Neutrophil (primary cell): ENCODE data around the gene CEP290.
"Not testable (repeated sequence)": the region's sequence is repeated elsewhere in the genome, so short reads cannot be mapped to it uniquely, and the experiment has no call there.

ENCODE experiments used
- H3K27ac ChIP-seq: fragments of 200-600 bp; sonication (generic); 2 replicates; pipeline ENCODE4 v1.5.1; 2016; ENCODE audit warnings: mild to moderate bottlenecking, moderate library complexity
- H3K27me3 ChIP-seq: fragments of 200-600 bp; sonication (generic); 2 replicates; pipeline ENCODE4 v1.6.0; 2016; ENCODE audit warnings: mild to moderate bottlenecking
- H3K36me3 ChIP-seq: fragments of 200-600 bp; sonication (generic); 2 replicates; pipeline ENCODE4 v1.5.1; 2017
- H3K4me1 ChIP-seq, 2 experiments: fragments of 200-600 bp in 1 of 2; sonication (generic) in 1 of 2; 1 replicate in 1 of 2; 2 replicates in 1 of 2; pipeline versions ENCODE4 v1.5.1 to v1.6.1; 2013 to 2016; ENCODE audit warnings: low read depth in 1 of 2, low read length in 1 of 2, mild to moderate bottlenecking in 1 of 2, moderate library complexity in 1 of 2; ENCODE audit not compliant: control insufficient read depth in 1 of 2, insufficient read depth in 1 of 2
- H3K4me3 ChIP-seq, 2 experiments: fragments of 200-600 bp in 1 of 2; sonication (generic) in 1 of 2; 1 replicate in 1 of 2; 2 replicates in 1 of 2; pipeline ENCODE4 v1.5.1; 2013 to 2016; ENCODE audit warnings: low read depth in 1 of 2, low read length in 1 of 2, mild to moderate bottlenecking in 1 of 2, moderate library complexity in 1 of 2
- H3K9me3 ChIP-seq: fragments of 200-600 bp; sonication (generic); 2 replicates; pipeline ENCODE4 v1.5.1; 2016
- CTCF ChIP-seq: fragments of 200-600 bp; sonication (generic); IDR thresholded peaks from 2 replicates; pipeline ENCODE4 v1.5.1; 2016; ENCODE audit warnings: antibody characterized with exemption

Gene CEP290

DNA sequence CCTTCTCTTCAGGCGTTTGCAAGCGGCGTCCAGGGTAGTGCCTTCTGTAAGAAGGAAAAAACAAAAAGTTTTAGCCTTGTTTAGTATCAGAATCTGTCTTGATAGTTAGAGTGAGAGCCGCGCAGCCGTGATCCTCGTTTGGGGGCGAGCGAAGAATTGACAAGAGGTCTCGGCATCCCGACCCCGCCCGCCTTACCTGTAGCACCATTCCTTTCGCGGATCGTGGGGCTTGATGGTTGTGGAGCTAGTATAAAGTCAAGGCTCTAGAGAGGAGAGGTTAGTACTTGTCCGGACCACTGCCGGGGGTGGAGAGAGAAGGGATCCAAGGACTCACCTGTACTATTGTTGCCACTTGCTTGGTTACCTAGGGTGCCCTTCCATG, 713 bp upstream of the CEP290 start:
- Histone ChIP-seq H3K4me3 (peak overlapping the region; percentile 63 to 83), H3K4me1 (peaks cover 12 to 17% of the 10 kb centered on the region in 2 experiments), H3K27me3 (no peaks in the 10 kb centered on the region), H3K36me3 (no peaks in the 10 kb centered on the region), H3K27ac (peak overlapping the region; percentile 64), H3K9me3 (no peaks in the 10 kb centered on the region)
- no peak for TF ChIP-seq CTCF

- H3K36me3 ChIP-seq: no peaks in the 10 kb centered on the region
- H3K4me1 ChIP-seq: peaks cover 12 to 17% of the 10 kb centered on the region in 2 experiments
- H3K27ac ChIP-seq: no peak overlapping the region
- no peaks in the 10 kb centered on the region for H3K9me3 ChIP-seq
- TF ChIP-seq CTCF: no peak
- H3K4me3 ChIP-seq: peak overlapping the region; percentile 63 to 83
- no peaks in the 10 kb centered on the region for H3K27me3 ChIP-seq
These were observed 489 bp downstream of the CEP290 start for GRCh38 chr12:88141425-88141773.

- H3K27me3 ChIP-seq, H3K36me3 ChIP-seq, H3K9me3 ChIP-seq, H3K27ac ChIP-seq, H3K4me3 ChIP-seq: not testable (repeated sequence)
- peaks cover 12 to 17% of the 10 kb centered on the region in 2 experiments for H3K4me1 ChIP-seq
These were observed 2.2 kb downstream of the CEP290 start for GRCh38 chr12:88139711-88140110.

DNA sequence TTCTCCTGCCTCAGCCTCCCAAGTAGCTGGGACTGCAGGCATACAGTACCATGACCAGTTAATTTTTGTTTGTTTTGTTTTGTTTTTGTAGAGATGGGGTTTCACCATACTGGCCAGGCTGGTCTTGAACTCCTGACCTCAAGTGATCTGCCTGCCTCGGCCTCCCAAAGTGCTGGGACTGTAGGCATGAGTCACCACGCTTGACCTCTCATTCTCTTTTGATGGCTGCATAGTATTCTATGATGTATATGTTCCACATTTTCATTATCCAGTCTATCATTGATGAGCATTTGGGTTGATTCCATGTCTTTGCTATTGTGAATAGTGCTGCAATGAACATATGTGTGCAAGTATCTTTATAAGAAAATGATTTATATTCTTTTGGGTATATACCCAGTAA, 8.7 kb downstream of the CEP290 start:
- H3K27me3 ChIP-seq, H3K9me3 ChIP-seq, H3K4me3 ChIP-seq, H3K4me1 ChIP-seq, H3K27ac ChIP-seq, H3K36me3 ChIP-seq: not testable (repeated sequence)

DNA sequence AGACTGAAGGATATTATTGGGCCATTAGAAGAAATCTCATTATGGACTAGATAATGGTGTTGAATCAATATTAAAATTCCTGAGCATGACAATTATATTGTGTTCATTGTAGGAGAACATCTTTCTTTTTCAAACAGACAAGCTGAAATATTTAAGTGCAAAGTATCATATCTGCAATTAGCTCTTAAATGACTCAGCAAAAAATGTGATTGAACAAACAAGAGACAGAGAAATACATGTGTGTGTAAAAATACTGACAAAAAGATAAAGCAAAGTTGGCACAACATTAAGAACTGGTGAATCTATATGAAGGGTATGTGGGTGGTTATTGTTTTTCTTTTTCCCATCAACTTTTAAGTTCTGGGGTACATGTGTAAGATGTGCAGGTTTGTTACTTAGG, 9.5 kb downstream of the CEP290 start:
- Histone ChIP-seq H3K36me3 (no peaks in the 10 kb centered on the region), H3K27me3 (no peaks in the 10 kb centered on the region), H3K27ac (no peak overlapping the region), H3K4me1 (no peaks in the 10 kb centered on the region), H3K4me3 (no peak overlapping the region), H3K9me3 (no peaks in the 10 kb centered on the region)
- TF ChIP-seq CTCF: no peak

- Histone ChIP-seq H3K9me3 (no peaks in the 10 kb centered on the region), H3K27ac (no peak overlapping the region), H3K27me3 (no peaks in the 10 kb centered on the region), H3K4me3 (no peak overlapping the region), H3K36me3 (no peaks in the 10 kb centered on the region), H3K4me1 (no peaks in the 10 kb centered on the region)
- no peak for TF ChIP-seq CTCF
These were observed 14.0 kb downstream of the CEP290 start for GRCh38 chr12:88127855-88128254.

DNA sequence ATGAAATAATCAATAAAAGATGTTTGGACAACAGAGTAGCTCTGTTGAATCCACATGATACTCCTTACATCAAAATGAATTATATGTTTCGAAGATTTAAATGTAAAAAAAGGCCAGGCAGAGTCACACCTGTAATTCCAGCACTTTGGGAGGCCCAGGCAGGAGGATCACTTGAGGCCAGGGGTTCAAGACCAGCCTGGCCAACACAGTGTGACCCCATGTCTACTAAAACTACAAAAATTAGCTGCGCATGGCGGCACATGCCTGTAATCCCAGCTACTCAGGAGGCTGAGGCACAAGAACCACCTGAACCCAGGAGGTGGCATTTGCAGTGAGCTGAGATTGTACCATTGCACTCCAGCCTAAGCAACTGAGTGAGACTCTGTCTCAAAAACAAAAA, 14.8 kb downstream of the CEP290 start:
- no peaks in the 10 kb centered on the region for H3K27me3 ChIP-seq
- no peak overlapping the region for H3K4me3 ChIP-seq
- H3K9me3 ChIP-seq: no peaks in the 10 kb centered on the region
- no peak overlapping the region for H3K27ac ChIP-seq
- no peaks in the 10 kb centered on the region for H3K4me1 ChIP-seq
- no peak for TF ChIP-seq CTCF
- peaks cover 5% of the 10 kb centered on the region for H3K36me3 ChIP-seq
